ENCODE data around the gene GSE1. TPM values are rescaled to one million over a fixed set of nuclear protein-coding genes. Genes with fewer than 3 reads are reported as not detected.
A peak's percentile ranks its signal among the peaks of the same experiment; 100 is the strongest.

The GSE1 gene
- 76.5 TPM for polyA plus RNA-seq (ENCODE audit: insufficient read length)
- long read RNA-seq, donor 1, full-length matches to known transcripts, result 3 of 32 reads
- long read RNA-seq, donor 1, partial matches to known transcripts, result 29 of 32 reads
- long read RNA-seq, donor 1, other reads (novel, unspliced or antisense), result 0 of 32 reads
- long read RNA-seq, donor 2, partial matches to known transcripts, result 34 of 35 reads
- long read RNA-seq, donor 2, other reads (novel, unspliced or antisense), result 0 of 35 reads
- long read RNA-seq, donor 3, partial matches to known transcripts, result 0 of 1 reads
- long read RNA-seq, donor 3, other reads (novel, unspliced or antisense), result 0 of 1 reads
- long read RNA-seq, donor 4, result 0 reads
- long read RNA-seq, donor 5, full-length matches to known transcripts, result 2 of 2 reads
- long read RNA-seq, donor 5, partial matches to known transcripts, result 0 of 2 reads
- long read RNA-seq, donor 5, other reads (novel, unspliced or antisense), result 0 of 2 reads
- long read RNA-seq, donor 6, partial matches to known transcripts, result 0 of 1 reads
- long read RNA-seq, donor 6, other reads (novel, unspliced or antisense), result 0 of 1 reads
- long read RNA-seq, donor 7, full-length matches to known transcripts, result 7 of 47 reads
- long read RNA-seq, donor 7, partial matches to known transcripts, result 40 of 47 reads
- long read RNA-seq, donor 7, other reads (novel, unspliced or antisense), result 0 of 47 reads
- long read RNA-seq, donor 8, partial matches to known transcripts, result 0 of 19 reads
- long read RNA-seq, donor 8, other reads (novel, unspliced or antisense), result 19 of 19 reads

GRCh38 chr16:85612801-85613603 lies at the start of gene GSE1:
Gene GSE1, plus strand, starts transcription at chr16:85613322. Its CDS starts 70 bp downstream, at chr16:85613392.
- peak; percentile 86 for DNase-seq

- DNase-seq, result no peak
Observed at GRCh38 chr16:85563515-85564276, 49.4 kb upstream of the GSE1 start.

GRCh38 chr16:85564277-85565051 lies 48.7 kb upstream of the GSE1 start:
- DNase-seq, result no peak

- DNase-seq, result no peak
Observed at GRCh38 chr16:85565340-85565739, 47.8 kb upstream of the GSE1 start.

- DNase-seq, result no peak
Observed at GRCh38 chr16:85565801-85566526, 47.2 kb upstream of the GSE1 start.

- no peak for DNase-seq
Observed at GRCh38 chr16:85566561-85567100, 46.5 kb upstream of the GSE1 start.

- no peak for DNase-seq
Observed at GRCh38 chr16:85567101-85567866, 45.8 kb upstream of the GSE1 start.

GRCh38 chr16:85567935-85568334 lies 45.2 kb upstream of the GSE1 start:
- DNase-seq, result no peak

- DNase-seq, result no peak
Observed at GRCh38 chr16:85568519-85568918, 44.6 kb upstream of the GSE1 start.

GRCh38 chr16:85569039-85569614 lies 44.0 kb upstream of the GSE1 start:
- no peak for DNase-seq

- DNase-seq, result no peak
Observed at GRCh38 chr16:85569615-85570212, 43.4 kb upstream of the GSE1 start.

- no peak for DNase-seq
Observed at GRCh38 chr16:85570213-85570734, 42.8 kb upstream of the GSE1 start.

GRCh38 chr16:85570735-85571562 lies 42.2 kb upstream of the GSE1 start:
- no peak for DNase-seq

- DNase-seq, result no peak
Observed at GRCh38 chr16:85571563-85571812, 41.6 kb upstream of the GSE1 start.

GRCh38 chr16:85571813-85572619 lies 41.1 kb upstream of the GSE1 start:
- no peak for DNase-seq

- DNase-seq, result no peak
Observed at GRCh38 chr16:85573045-85573695, 40.0 kb upstream of the GSE1 start.
